ENCODE measurements around the gene GNAI3. TPM values are rescaled to one million over a fixed set of nuclear protein-coding genes. Genes with fewer than 3 reads are reported as not detected.

The GNAI3 gene
- total and polyA plus RNA-seq, 2 of the 8 experiments (the other 6 are each of a cell fraction or from before 2014, with no cell fraction given), result 4.0 to 9.8 TPM

- DNase-seq (ENCODE audit: low read depth in 1 of 2, low spot score in 2 of 2), result peak; percentile 74 to 99
- H3K4me1 ChIP-seq (replicated peaks in 1 of 4; ENCODE audit: control insufficient read depth in 3 of 4, insufficient read depth in 4 of 4, low read length in 3 of 4), result no peaks in the 10 kb centered on the region; a peak in 1 of 7 replicates
- H2BK12ac ChIP-seq (ENCODE audit: low read depth, low read length), result no peak overlapping the region
- POLR2A ChIA-PET (ENCODE audit: partially characterized antibody), result interaction anchor here (0.6 to 1.0 kb wide), 6 partner anchors 8 to 342 kb away, joined by 3 to 6 read pairs (median 4); partner anchors contain the start of genes GSTM1 and GSTM4
- peak overlapping the region; percentile 60; the same call in 1 of the 2 replicates for H2AFZ ChIP-seq (ENCODE audit: low read length)
- H2BK15ac ChIP-seq (ENCODE audit: low read length), result no peak overlapping the region
- H3K9me3 ChIP-seq (ENCODE audit: insufficient read depth in 2 of 2, low read depth in 1 of 2, low read length in 1 of 2), result no peaks in the 10 kb centered on the region
- H2BK120ac ChIP-seq (replicated peaks; ENCODE audit: low read depth, low read length), result no peak overlapping the region
- H2BK5ac ChIP-seq (ENCODE audit: low read depth, low read length), result 0 out of 2 replicates have a peak overlapping the region, but pooled peaks have one; percentile 18
- peak overlapping the region; percentile 22 for H4K8ac ChIP-seq (ENCODE audit: extremely low read depth, insufficient read depth, low read length)
- H3K14ac ChIP-seq (ENCODE audit: insufficient read length), result no peak overlapping the region
- no peak for FAIRE-seq
- H3K9ac ChIP-seq (replicated peaks in 1 of 4; ENCODE audit: extremely low read depth in 1 of 4, low read depth in 3 of 4, low read length in 3 of 4), result no peak overlapping the region
- H3K36me3 ChIP-seq (ENCODE audit: control insufficient read depth in 2 of 4, insufficient read depth in 4 of 4, low read length in 3 of 4), result no peaks in the 10 kb centered on the region
- 45% methylated on average over 30 of the region's 32 CpGs; no CpG with 5 or more reads in 1 of the 2 experiments for WGBS, 2 experiments (ENCODE audit: extremely low coverage in 1 of 2, insufficient coverage in 1 of 2, insufficient read length in 1 of 2, insufficient replicate concordance in 2 of 2, low coverage in 1 of 2, low lambda C conversion rate in 2 of 2, missing lambda C conversion rate in 1 of 2)
- H4K5ac ChIP-seq (ENCODE audit: insufficient read length, low read depth, low read length), result no peak overlapping the region
- H3K27ac ChIP-seq (ENCODE audit: low read depth, low read length), result no peak overlapping the region
- no peak overlapping the region; the same call in 1 of the 2 replicates for H3K18ac ChIP-seq (ENCODE audit: extremely low read depth, low read length)
- no peak overlapping the region for H3K4ac ChIP-seq (replicated peaks; ENCODE audit: insufficient read length, low read depth, low read length)
- H3K23me2 ChIP-seq (ENCODE audit: low read depth, low read length), result no peaks in the 10 kb centered on the region
- H3K79me2 ChIP-seq (ENCODE audit: control insufficient read depth in 1 of 2, insufficient read depth in 2 of 2, low read length in 2 of 2), result no peaks in the 10 kb centered on the region
- no peak overlapping the region for H3K4me3 ChIP-seq (ENCODE audit: extremely low read depth in 1 of 4, insufficient read depth in 2 of 4, low read depth in 3 of 4, low read length in 4 of 4)
- no peak overlapping the region for H2AK5ac ChIP-seq (ENCODE audit: low read depth, low read length)
- no peak overlapping the region for H3K56ac ChIP-seq (replicated peaks; ENCODE audit: insufficient read length, low read depth, low read length)
- no peak overlapping the region for H2BK20ac ChIP-seq (ENCODE audit: low read length)
- H4K91ac ChIP-seq (replicated peaks; ENCODE audit: insufficient read length, low read length), result no peak overlapping the region
- CTCF ChIA-PET (ENCODE audit: partially characterized antibody), result interaction anchor here (0.6 to 10.7 kb wide), 31 partner anchors 10 to 364 kb away, joined by 3 to 293 read pairs (median 3); partner anchors contain the start of genes AHCYL1, EPS8L3, GSTM1 and GSTM4
- no peak overlapping the region for H3K23ac ChIP-seq (ENCODE audit: insufficient read length)
- H3K4me2 ChIP-seq (ENCODE audit: insufficient read depth in 1 of 2, low read depth in 2 of 2, low read length in 2 of 2), result peak overlapping the region in 1 of 2 experiments; percentile 44; a peak in 1 of 4 replicates
- H4K20me1 ChIP-seq (replicated peaks in 1 of 2; ENCODE audit: control insufficient read depth in 1 of 2, insufficient read depth in 2 of 2, low read length in 2 of 2), result no peaks in the 10 kb centered on the region
- no peaks in the 10 kb centered on the region for H3K79me1 ChIP-seq (ENCODE audit: low read depth, low read length)
- H3K27me3 ChIP-seq (replicated peaks in 1 of 4; ENCODE audit: control insufficient read depth in 3 of 4, extremely low read depth in 1 of 4, insufficient read depth in 3 of 4, low read length in 3 of 4), result no peaks in the 10 kb centered on the region; a peak in 2 of 7 replicates
- TF ChIP-seq CREB1 (IDR thresholded peaks at IDR 0.05) (0 out of 2 replicates have a peak, but pooled peaks have one; percentile 11), EZH2 (IDR thresholded peaks at IDR 0.05; ENCODE audit: low read depth, low read length, severe bottlenecking) (no peak), CTCF (IDR thresholded peaks at IDR 0.05; ENCODE audit: control extremely low read depth in 1 of 3, insufficient read depth in 1 of 3, low read depth in 1 of 3, low read length in 3 of 3) (peak; percentile 83 to 98 (median 92)), SRF (IDR thresholded peaks at IDR 0.05; ENCODE audit: low read depth, low read length) (no peak), RNF2 (IDR thresholded peaks at IDR 0.05; ENCODE audit: borderline replicate concordance, low read depth, low read length, missing control alignments, poor library complexity, severe bottlenecking) (no peak), SIX5 (IDR thresholded peaks at IDR 0.05; ENCODE audit: low read depth, low read length) (no peak), ZNF274 (IDR thresholded peaks at IDR 0.05; ENCODE audit: borderline replicate concordance, extremely low read depth, low read length) (no peak), SAP30 (IDR thresholded peaks at IDR 0.05; ENCODE audit: insufficient read depth, insufficient replicate concordance, low read length) (no peak)
Measured at GRCh38 chr1:109643385-109644230, 95.2 kb downstream of the GNAI3 start.

All from H1 (cell line).